K562 (cell line): Measurements from ENCODE around the gene SLC2A10.

Experiments used
- BDP1 ChIP-seq: IDR thresholded peaks from 3 replicates; pipeline ENCODE4 v1.6.1; 2011; ENCODE audit not compliant: insufficient read length, insufficient read depth
- CTCF ChIP-seq, 3 experiments: IDR thresholded peaks in 2 of 3; conservative IDR thresholded peaks in 1 of 3; 2 replicates each; pipeline ENCODE4 v1.5.1; 2011 to 2012; ENCODE audit warnings: low read length in 3 of 3, mild to moderate bottlenecking in 3 of 3, control low read depth in 2 of 3, improper control_type of control experiment in 1 of 3, inconsistent platforms in 1 of 3, low read depth in 1 of 3, mixed read lengths in 1 of 3, moderate library complexity in 1 of 3; ENCODE audit not compliant: insufficient read depth in 2 of 3
- FOXK2 ChIP-seq, 2 experiments: fragments of 450-650 bp; IDR thresholded peaks in 1 of 2; conservative IDR thresholded peaks in 1 of 2; 2 replicates each; pipeline ENCODE4 v1.6.1; 2016; ENCODE audit warnings: low read depth in 2 of 2, mild to moderate bottlenecking in 1 of 2
- HCFC1 ChIP-seq: IDR thresholded peaks from 2 replicates; pipeline ENCODE4 v1.6.1; 2012; ENCODE audit warnings: low read depth, low read length, improper control_type of control experiment
- MYC ChIP-seq, 2 experiments: fragments of 250-450 bp in 1 of 2; sonication (Bioruptor Pico) in 1 of 2; IDR thresholded peaks; 2 replicates each; pipeline versions ENCODE4 v1.5.1 to v1.6.1; 2012 to 2021; ENCODE audit warnings: low read depth in 2 of 2, borderline replicate concordance in 1 of 2, improper control_type of control experiment in 1 of 2, low read length in 1 of 2, mild to moderate bottlenecking in 1 of 2, moderate library complexity in 1 of 2
- TAF1 ChIP-seq: IDR thresholded peaks from 2 replicates; pipeline ENCODE4 v1.6.1; 2011; ENCODE audit warnings: mild to moderate bottlenecking, low read length, moderate library complexity; ENCODE audit not compliant: insufficient read depth, control insufficient read depth, severe bottlenecking; ENCODE audit errors: extremely low read depth

- no peak for TF ChIP-seq FOXK2 (conservative IDR thresholded peaks at IDR 0.05 in 1 of 2, IDR thresholded peaks at IDR 0.05 in 1 of 2; ENCODE audit: low read depth in 2 of 2)
- no peak for TF ChIP-seq TAF1
- no peak for TF ChIP-seq HCFC1
- no peak for TF ChIP-seq MYC (IDR thresholded peaks at IDR 0.05; ENCODE audit: low read depth, low read length)
- no peak for TF ChIP-seq MYC (CRISPR knock-in tag; IDR thresholded peaks at IDR 0.05; ENCODE audit: borderline replicate concordance, low read depth)
- no peak for TF ChIP-seq BDP1
- no peak for TF ChIP-seq CTCF (IDR thresholded peaks at IDR 0.05 in 2 of 3, conservative IDR thresholded peaks at IDR 0.05 in 1 of 3; ENCODE audit: insufficient read depth in 2 of 3, low read depth in 1 of 3, low read length in 3 of 3)
These were observed 10.7 kb upstream of the SLC2A10 start for GRCh38 chr20:46698788-46699187.
